GM18870 (cell line): ENCODE data around the gene PGBD5.

Experiments
- ATAC-seq: cut with Tn5 transposase; IDR thresholded peaks from one replicate; pipeline ENCODE4 v1.9.1; 2021; ENCODE audit warnings: moderate library complexity; ENCODE audit not compliant: unreplicated experiment

PGBD5 gene

DNA sequence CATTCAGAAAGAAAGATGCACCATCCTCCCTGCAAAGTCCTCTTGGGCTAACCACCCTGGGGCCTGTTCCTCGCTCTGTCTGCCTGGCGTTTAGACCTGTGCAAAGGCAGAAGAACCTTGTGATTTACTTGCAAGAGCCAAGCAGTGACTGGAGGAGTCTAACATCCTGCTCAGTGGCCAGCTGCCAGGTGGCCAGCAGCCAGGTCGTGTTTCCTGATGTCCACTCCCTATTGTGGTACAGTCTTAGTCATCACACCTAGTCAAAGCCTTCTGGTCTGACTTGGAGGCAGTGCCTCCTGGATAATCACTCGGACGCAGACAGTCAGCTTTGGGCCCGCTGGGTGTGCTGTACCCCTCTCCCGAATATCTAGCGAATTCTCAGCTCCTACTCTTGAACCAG lies 118.1 kb downstream of the PGBD5 start:
- ATAC-seq, result no peak

GRCh38 chr1:230307213-230307612 lies 118.9 kb downstream of the PGBD5 start:
- no peak for ATAC-seq

DNA sequence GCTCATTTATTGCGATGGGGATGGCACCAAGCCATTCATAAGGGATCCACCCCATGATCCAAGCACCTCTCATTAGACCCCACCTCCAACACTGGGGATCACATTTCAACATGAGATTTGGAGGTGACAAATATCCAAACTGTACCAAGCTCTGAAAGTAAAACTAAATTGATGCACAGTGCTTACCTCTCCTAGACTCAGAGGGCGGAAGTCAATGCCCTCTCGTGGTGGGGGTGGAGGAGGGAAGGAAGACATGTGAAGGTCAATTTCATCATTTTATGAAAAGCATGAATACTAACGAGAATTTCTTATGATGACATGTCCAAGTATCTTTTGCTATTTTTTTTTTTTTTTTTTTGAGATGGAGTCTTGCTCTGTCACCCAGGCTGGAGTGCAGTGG lies 120.0 kb downstream of the PGBD5 start:
- peak; percentile 63 for ATAC-seq

- ATAC-seq, result no peak
Measured at GRCh38 chr1:230303822-230304221, 122.3 kb downstream of the PGBD5 start.

DNA sequence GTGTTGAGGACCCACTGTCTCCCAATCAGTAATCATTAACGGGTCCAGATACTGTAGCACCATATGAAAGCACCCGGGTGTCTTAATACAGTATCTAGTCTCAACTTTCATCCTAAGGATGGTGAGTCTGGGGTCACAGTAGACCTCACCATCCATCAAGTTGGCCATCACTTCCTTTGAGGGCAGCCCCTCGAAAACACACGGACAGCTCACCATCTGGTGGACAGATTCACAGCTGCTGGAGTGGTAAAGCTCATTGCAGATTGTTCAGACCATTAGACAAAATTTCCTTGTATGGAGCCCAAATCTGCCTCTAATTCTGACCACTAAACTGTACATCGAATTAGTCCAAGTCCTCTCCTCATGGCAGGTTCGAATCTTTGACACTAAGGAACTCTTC lies 123.1 kb downstream of the PGBD5 start:
- no peak for ATAC-seq

- ATAC-seq, result no peak
Measured at GRCh38 chr1:230301822-230302221, 124.3 kb downstream of the PGBD5 start.

DNA sequence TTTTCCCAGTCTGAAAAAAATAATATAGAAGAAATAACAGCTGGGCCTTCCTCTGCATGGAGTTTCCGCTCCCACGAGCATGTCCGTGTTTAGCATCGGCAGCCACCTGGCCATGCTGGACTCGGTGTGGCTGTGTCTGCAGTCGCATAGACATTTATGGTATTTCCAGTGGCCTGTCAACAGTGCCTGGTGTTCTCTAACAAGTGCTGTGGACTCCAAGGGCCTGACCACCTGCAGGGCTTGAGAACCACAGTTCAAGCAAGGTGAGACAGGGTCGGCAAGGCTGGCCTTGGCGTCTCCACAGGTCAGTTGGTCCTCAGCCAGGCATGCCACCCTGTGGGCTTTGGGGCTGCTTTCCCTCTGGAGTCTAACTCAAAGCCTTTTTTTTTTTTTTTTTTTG lies 124.8 kb downstream of the PGBD5 start:
- no peak for ATAC-seq

DNA sequence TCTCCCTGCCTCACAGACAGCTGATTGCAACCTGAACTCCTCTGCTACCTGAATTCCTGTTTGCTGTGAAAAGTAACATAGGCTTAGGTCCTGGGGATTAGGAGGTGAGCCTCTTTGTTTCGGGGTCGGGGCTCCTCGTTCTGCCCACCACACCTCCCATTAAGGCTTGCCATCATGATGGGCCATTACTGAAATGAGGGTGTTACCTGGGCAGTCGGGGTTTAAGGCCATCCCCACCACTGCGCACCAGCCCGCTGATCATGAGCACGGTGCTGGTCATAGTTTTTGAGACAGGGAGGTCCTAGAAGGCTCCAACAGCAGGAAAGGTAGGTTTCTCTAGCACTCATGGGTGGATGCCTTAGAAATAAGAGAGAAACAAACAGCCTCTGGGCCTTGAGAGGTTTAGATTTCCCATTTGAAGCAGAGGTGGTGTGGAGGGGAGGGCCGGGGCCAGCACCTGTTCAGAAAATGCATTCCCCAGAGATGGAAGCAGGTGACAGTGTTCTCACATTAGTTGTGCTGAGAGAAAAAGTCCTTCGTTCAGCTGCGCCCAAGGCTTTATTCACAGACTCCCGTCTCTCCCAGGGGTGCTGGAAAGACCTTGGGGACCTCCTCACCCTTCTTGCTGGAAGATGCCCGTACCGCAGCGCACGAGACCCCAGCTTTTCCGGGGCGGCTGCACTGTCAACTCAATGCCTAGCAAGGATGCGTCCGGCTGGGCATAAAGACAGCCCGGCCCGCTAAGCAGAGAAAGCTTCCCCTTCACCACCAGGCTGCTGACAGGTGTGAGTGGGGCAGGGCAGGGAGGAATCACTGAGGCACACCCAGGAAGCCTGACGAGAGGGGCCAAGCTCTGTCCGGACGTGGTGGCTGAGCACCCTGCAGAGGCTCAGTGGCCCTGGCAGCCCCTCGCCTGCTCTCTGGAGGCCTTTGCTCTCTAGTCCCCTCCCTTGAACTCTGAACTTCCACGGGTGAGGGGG lies 125.5 kb downstream of the PGBD5 start:
- no peak for ATAC-seq

- ATAC-seq, result no peak
Measured at GRCh38 chr1:230299191-230300006, 126.7 kb downstream of the PGBD5 start.

DNA sequence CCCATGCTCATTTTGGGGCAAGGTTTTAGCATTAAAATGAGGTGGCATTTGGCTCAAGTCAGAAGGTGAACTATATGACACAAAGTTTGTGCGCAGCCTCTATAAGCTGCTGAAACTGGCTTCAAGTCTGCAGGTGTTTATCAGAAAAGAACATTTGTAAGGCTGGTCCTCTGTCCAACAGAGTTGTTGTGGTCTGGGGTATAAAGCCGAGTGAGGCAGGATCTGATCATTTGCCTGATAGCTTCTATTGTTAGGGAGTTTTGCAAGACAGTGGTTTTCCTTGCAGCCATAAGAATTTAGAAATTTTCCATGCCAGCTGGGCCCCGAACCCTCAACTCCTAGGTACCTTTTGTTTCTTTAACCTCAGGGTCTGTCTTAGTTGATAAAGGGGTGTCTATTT lies 130.8 kb downstream of the PGBD5 start:
- ATAC-seq, result no peak

- ATAC-seq, result no peak
Measured at GRCh38 chr1:230293390-230293700, 132.8 kb downstream of the PGBD5 start.

- ATAC-seq, result no peak
Measured at GRCh38 chr1:230292689-230293389, 133.3 kb downstream of the PGBD5 start.

- no peak for ATAC-seq
Measured at GRCh38 chr1:230291731-230292620, 134.2 kb downstream of the PGBD5 start.

GRCh38 chr1:230289350-230289644 lies 136.8 kb downstream of the PGBD5 start:
- no peak for ATAC-seq

GRCh38 chr1:230288641-230289349 lies 137.3 kb downstream of the PGBD5 start:
- no peak for ATAC-seq

- no peak for ATAC-seq
Measured at GRCh38 chr1:230287674-230288315, 138.3 kb downstream of the PGBD5 start.

DNA sequence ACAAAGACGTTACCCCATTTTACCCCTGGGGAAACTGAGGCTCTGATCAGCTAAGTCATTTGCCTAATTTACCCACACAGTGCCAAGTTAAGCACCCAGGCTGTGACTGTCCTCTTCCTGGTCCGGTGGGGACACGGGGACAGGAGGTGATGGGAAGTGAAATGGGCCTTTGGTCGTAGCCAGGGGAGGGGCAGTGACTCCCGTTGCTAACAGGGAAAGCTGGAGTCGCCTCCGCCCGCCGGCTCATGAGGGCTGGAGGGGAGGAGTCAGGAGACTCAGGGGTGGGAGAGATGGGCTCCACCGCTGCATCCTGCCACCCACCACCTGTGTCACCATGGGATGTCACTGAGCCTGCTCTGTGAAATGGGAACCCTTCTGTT lies 139.3 kb downstream of the PGBD5 start:
- no peak for ATAC-seq

DNA sequence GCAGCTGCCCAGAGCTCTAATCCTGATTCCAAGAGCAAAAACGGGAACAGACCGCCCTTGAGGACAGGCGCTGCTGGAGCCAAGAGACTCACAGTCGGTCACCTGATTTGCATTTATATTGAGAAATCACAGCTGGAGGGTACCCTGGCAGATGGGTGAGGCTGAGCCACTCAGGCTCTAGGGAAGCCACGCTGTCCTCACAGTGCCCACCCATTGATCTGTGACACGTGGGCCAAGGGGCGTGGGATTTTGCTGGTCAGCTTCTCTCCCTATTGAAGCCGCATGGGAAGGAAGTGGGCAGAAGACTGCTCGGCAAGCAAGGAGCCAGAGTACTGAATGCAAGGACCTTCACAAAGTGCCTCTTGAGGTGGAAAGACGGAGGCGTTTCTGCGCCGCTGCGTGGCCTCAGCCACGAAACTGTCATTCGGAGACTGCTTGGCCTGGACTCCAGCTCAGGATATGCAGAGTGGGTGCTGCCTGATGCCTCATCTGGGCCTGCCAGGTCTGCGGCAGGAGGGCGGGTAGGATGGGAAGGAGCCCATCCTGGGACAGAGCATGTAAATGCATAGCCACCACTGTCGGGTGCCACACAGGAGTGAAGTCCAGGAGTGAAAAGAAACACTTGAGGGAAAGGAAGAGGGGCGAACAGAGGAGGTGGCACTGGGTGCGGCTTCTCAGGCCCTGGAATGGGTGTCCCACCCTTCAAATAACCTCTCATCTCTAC lies 139.8 kb downstream of the PGBD5 start:
- ATAC-seq, result no peak

DNA sequence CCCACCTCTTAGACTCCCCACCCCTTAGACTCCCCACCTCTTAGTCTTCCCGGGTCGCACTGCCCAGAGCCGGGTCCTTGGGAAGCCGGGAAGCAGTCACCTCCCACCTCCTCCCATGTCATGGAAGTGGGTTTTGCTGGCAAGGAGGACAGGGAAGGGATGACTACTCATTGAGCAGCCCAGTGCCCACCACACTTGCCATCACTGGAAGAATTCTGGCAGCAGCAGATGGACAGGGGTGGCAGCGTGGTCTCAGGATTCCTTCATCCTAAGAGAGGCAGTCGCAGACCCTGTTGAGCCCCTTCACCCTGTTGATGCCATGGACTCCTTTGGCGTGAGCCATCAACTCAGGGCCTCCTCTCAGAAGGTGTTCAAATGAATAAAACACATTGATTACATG lies 140.8 kb downstream of the PGBD5 start:
- no peak for ATAC-seq
